Epithelial cell of proximal tubule (primary cell): Measurements from ENCODE around the gene MOCS1. TPM values are rescaled to one million over a fixed set of nuclear protein-coding genes. Genes with fewer than 3 reads are reported as not detected.

Experiments used
- DNase-seq: peaks from one replicate; pipeline ENCODE4 v3.0.0-alpha.2; 2011; ENCODE audit warnings: low read depth
- H3K4me3 ChIP-seq: 2 replicates; pipeline ENCODE4 v1.5.1; 2011; ENCODE audit warnings: low read depth, mild to moderate bottlenecking, low read length
- total RNA-seq: library from RNA; depleted of rRNA; stranded (reverse); fragments of >200 nt; gene quantifications from 2 replicates; pipeline ENCODE4 v1.2.3, GENCODE V29; 2015
- TF ChIP-seq, protein P1 (sequence below): conservative IDR thresholded peaks from 2 replicates; pipeline ENCODE4 v1.5.1; 2012; ENCODE audit warnings: low read depth, mild to moderate bottlenecking, low read length

MOCS1 gene
- total RNA-seq, 1 donor from 2014 or later = 6.5 TPM

- no peak for DNase-seq
- H3K4me3 ChIP-seq = no peak overlapping the region
- TF ChIP-seq, protein P1, sequence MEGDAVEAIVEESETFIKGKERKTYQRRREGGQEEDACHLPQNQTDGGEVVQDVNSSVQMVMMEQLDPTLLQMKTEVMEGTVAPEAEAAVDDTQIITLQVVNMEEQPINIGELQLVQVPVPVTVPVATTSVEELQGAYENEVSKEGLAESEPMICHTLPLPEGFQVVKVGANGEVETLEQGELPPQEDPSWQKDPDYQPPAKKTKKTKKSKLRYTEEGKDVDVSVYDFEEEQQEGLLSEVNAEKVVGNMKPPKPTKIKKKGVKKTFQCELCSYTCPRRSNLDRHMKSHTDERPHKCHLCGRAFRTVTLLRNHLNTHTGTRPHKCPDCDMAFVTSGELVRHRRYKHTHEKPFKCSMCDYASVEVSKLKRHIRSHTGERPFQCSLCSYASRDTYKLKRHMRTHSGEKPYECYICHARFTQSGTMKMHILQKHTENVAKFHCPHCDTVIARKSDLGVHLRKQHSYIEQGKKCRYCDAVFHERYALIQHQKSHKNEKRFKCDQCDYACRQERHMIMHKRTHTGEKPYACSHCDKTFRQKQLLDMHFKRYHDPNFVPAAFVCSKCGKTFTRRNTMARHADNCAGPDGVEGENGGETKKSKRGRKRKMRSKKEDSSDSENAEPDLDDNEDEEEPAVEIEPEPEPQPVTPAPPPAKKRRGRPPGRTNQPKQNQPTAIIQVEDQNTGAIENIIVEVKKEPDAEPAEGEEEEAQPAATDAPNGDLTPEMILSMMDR = no peak
Measured at GRCh38 chr6:39911513-39912125, 22.6 kb downstream of the MOCS1 start.

DNA sequence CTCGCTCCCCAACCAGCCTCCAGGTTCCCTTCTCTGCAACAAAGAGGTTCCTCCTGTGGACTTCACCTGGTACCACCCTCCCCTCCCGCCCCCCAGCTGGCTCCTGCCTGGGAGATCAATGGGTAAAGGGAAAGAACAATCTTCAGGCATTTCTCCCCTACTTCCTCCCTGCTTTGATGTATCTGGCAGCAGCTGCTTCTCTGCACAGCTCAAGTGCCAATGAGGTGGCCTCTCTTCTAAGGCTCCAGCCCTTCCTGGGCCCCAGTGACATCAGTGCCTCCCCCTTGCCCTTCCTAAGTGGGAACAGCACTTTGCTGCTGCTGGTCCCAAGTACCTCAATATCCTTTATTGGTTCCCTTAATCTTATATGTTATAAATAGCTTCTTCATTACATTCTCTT lies 23.5 kb downstream of the MOCS1 start:
- no peak for DNase-seq
- TF ChIP-seq, protein P1 = no peak
- no peak overlapping the region for H3K4me3 ChIP-seq

DNA sequence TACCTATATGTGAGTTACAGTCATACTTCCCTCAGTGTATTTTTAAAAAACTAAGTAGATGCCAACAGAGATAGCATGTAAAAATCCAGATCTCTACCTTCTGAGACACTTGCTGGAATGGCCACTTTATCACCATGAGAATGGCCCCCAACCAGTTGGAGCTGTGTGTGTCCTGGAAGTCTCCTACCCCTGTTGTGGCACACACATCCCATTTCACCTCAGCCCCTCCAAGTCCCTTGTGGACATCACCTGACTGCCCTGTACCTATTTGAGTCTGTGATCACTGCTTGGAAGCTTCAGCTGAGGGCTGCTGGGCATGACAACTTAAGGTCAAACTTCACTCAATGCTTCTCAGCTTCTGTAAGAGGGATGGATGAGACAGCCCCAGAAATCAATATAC lies 24.1 kb downstream of the MOCS1 start:
- H3K4me3 ChIP-seq = no peak overlapping the region
- TF ChIP-seq, protein P1 = no peak
- DNase-seq = no peak

- DNase-seq = no peak
- no peak overlapping the region for H3K4me3 ChIP-seq
- TF ChIP-seq, protein P1 = no peak
Measured at GRCh38 chr6:39909701-39910100, 24.6 kb downstream of the MOCS1 start.

GRCh38 chr6:39908838-39909583 lies 25.3 kb downstream of the MOCS1 start:
- DNase-seq = no peak
- TF ChIP-seq, protein P1 = no peak
- H3K4me3 ChIP-seq = no peak overlapping the region

GRCh38 chr6:39907871-39908575 lies 26.2 kb downstream of the MOCS1 start:
- TF ChIP-seq, protein P1 = no peak
- H3K4me3 ChIP-seq = no peak overlapping the region
- DNase-seq = no peak
